CD14-positive monocyte (primary cell): ENCODE measurements around the gene SNCAIP. TPM values are rescaled to one million over a fixed set of nuclear protein-coding genes. Genes with fewer than 3 reads are reported as not detected.

Experiments used
- DNase-seq, 3 donors: peaks; one replicate each; pipeline ENCODE4 v3.0.0-alpha.2; 2011 to 2022
- H2AFZ ChIP-seq: 2 replicates; pipeline ENCODE4 v1.6.0; 2012; ENCODE audit warnings: mild to moderate bottlenecking, low read depth, low read length, inconsistent platforms; ENCODE audit not compliant: insufficient read depth, poor library complexity, severe bottlenecking
- H3K27ac ChIP-seq, 2 donors: 1 replicate in 1 of 2; 2 replicates in 1 of 2; pipeline ENCODE4 v1.5.1; 2012 to 2013; ENCODE audit warnings: low read length in 2 of 2, control low read depth in 1 of 2, inconsistent platforms in 1 of 2, low read depth in 1 of 2, mild to moderate bottlenecking in 1 of 2
- H3K27me3 ChIP-seq, 2 donors: one replicate each; pipeline versions ENCODE4 v1.6.0 to v1.6.1; 2011 to 2013; ENCODE audit warnings: low read length in 2 of 2; ENCODE audit not compliant: control insufficient read depth in 2 of 2, insufficient read depth in 2 of 2
- H3K36me3 ChIP-seq, 2 donors: replicated peaks in 1 of 2; 1 replicate in 1 of 2; 2 replicates in 1 of 2; pipeline versions ENCODE4 v1.5.1 to v1.6.1; 2012 to 2013; ENCODE audit warnings: low read length in 2 of 2, control low read depth in 1 of 2, inconsistent platforms in 1 of 2, mild to moderate bottlenecking in 1 of 2; ENCODE audit not compliant: insufficient read depth in 2 of 2, control insufficient read depth in 1 of 2
- H3K4me1 ChIP-seq, 2 donors: 1 replicate in 1 of 2; 2 replicates in 1 of 2; pipeline versions ENCODE4 v1.5.1 to v1.6.1; 2012 to 2013; ENCODE audit warnings: low read length in 2 of 2, control low read depth in 1 of 2, inconsistent platforms in 1 of 2, mild to moderate bottlenecking in 1 of 2, moderate library complexity in 1 of 2; ENCODE audit not compliant: insufficient read depth in 2 of 2, control insufficient read depth in 1 of 2
- H3K4me2 ChIP-seq: replicated peaks from 2 replicates; pipeline ENCODE3; 2012; ENCODE audit warnings: low read length, moderate library complexity, mild to moderate bottlenecking; ENCODE audit not compliant: poor library complexity, severe bottlenecking; ENCODE audit errors: extremely low read depth
- H3K4me3 ChIP-seq, 3 experiments: fragments of 200-600 bp in 1 of 3; sonication (generic) in 1 of 3; replicated peaks in 1 of 3; 1 replicate in 2 of 3; 2 replicates in 1 of 3; pipeline ENCODE4 v1.5.1; 2011 to 2013; ENCODE audit warnings: low read length in 3 of 3, mild to moderate bottlenecking in 3 of 3, control low read depth in 2 of 3, low read depth in 2 of 3, inconsistent platforms in 1 of 3, moderate library complexity in 1 of 3
- H3K79me2 ChIP-seq: 2 replicates; pipeline ENCODE4 v1.6.0; 2012; ENCODE audit warnings: mild to moderate bottlenecking, control low read depth, inconsistent platforms, low read length, moderate library complexity; ENCODE audit not compliant: insufficient read depth
- H3K9ac ChIP-seq: 2 replicates; pipeline ENCODE4 v1.6.0; 2017; ENCODE audit warnings: low read length, mild to moderate bottlenecking; ENCODE audit not compliant: insufficient read depth, poor library complexity, severe bottlenecking
- H3K9me3 ChIP-seq, 2 donors: replicated peaks in 1 of 2; 1 replicate in 1 of 2; 2 replicates in 1 of 2; pipeline versions ENCODE4 v1.5.1 to v1.6.1; 2012 to 2013; ENCODE audit warnings: low read length in 2 of 2, control low read depth in 1 of 2; ENCODE audit not compliant: control insufficient read depth in 1 of 2, insufficient read depth in 1 of 2
- H4K20me1 ChIP-seq: 2 replicates; pipeline ENCODE4 v1.6.0; 2012; ENCODE audit warnings: mild to moderate bottlenecking, low read length, control low read depth, moderate library complexity; ENCODE audit not compliant: insufficient read depth
- H3K27ac Mint-ChIP-seq, 7 donors: one replicate each; pipeline ENCODE4 v1.8.0; 2020; ENCODE audit warnings: mild to moderate bottlenecking in 7 of 7, mixed read lengths in 7 of 7, moderate library complexity in 6 of 7, inconsistent platforms in 2 of 7
- H3K27me3 Mint-ChIP-seq, 3 donors: one replicate each; pipeline ENCODE4 v1.8.0; 2021 to 2022; ENCODE audit warnings: low read depth in 3 of 3, mild to moderate bottlenecking in 3 of 3, mixed read lengths in 3 of 3, moderate library complexity in 3 of 3, inconsistent platforms in 1 of 3
- H3K36me3 Mint-ChIP-seq, 2 donors: one replicate each; pipeline ENCODE4 v1.8.0; 2020; ENCODE audit warnings: mixed read lengths in 2 of 2, inconsistent platforms in 1 of 2, mild to moderate bottlenecking in 1 of 2
- H3K4me1 Mint-ChIP-seq: one replicate; pipeline ENCODE4 v1.8.0; 2020; ENCODE audit warnings: mild to moderate bottlenecking, mixed read lengths
- H3K4me3 Mint-ChIP-seq, 2 donors: one replicate each; pipeline ENCODE4 v1.8.0; 2020; ENCODE audit warnings: mild to moderate bottlenecking in 2 of 2, mixed read lengths in 2 of 2, moderate library complexity in 1 of 2
- H3K9me3 Mint-ChIP-seq, 7 donors: one replicate each; pipeline ENCODE4 v1.8.0; 2020 to 2022; ENCODE audit warnings: mixed read lengths in 7 of 7, mild to moderate bottlenecking in 6 of 7, moderate library complexity in 6 of 7, inconsistent platforms in 2 of 7
- WGBS: methylation state at CpG from one replicate; pipeline ENCODE4 v1.1.5; 2013; ENCODE audit warnings: missing lambda C conversion rate; ENCODE audit not compliant: insufficient coverage; 5-methylcytosine and 5-hydroxymethylcytosine counted together
- intact Hi-C, 2 donors: fragments of 100-400 bp; cut with micrococcal nuclease; formaldehyde crosslinking; loops; one replicate each; pipeline versions ENCODE4 v1.15.0 to v1.15.1; 2023
- polyA plus RNA-seq, 3 donors: library from polyadenylated mRNA; depleted of rRNA in 1 of 3; unstranded in 2 of 3; stranded (reverse) in 1 of 3; fragments of 300-500 nt in 2 of 3; fragments of >200 nt in 1 of 3; fragmentation: Illumina TruSeq in 2 of 3; gene quantifications; 1 replicate in 2 of 3; 2 replicates in 1 of 3; pipeline ENCODE4 v1.2.3, GENCODE V29; 2012 to 2021
- TF ChIP-seq, protein P1 (sequence below): fragments of 200-600 bp; IDR thresholded peaks from one replicate; pipeline ENCODE4 v1.8.0; 2022; ENCODE audit warnings: antibody characterized with exemption, mild to moderate bottlenecking

SNCAIP gene
- polyA plus RNA-seq, 3 donors = not detected

GRCh38 chr5:122321921-122322320 lies 9.9 kb downstream of the SNCAIP start:
- intact Hi-C loops = no loop called here
- Histone ChIP-seq H3K4me3 (no peak overlapping the region), H3K27ac (no peak overlapping the region), H3K9ac (no peak overlapping the region), H3K79me2 (no peaks in the 10 kb centered on the region), H3K4me2 (no peak overlapping the region), H3K36me3 (no peaks in the 10 kb centered on the region), H4K20me1 (no peaks in the 10 kb centered on the region), H3K9me3 (no peaks in the 10 kb centered on the region), H3K27me3 (no peaks in the 10 kb centered on the region), H3K4me1 (no peaks in the 10 kb centered on the region), H2AFZ (no peak overlapping the region)
- no peak for DNase-seq
- no peaks in the 10 kb centered on the region for H3K4me1 Mint-ChIP-seq
- H3K9me3 Mint-ChIP-seq = peaks cover 0 to 1% (median 0%) of the 10 kb centered on the region in 7 donors
- no CpG with 5 or more reads among the region's 2 CpGs for WGBS
- no peaks in the 10 kb centered on the region for H3K36me3 Mint-ChIP-seq
- peaks cover 0 to 7% (median 5%) of the 10 kb centered on the region in 3 donors for H3K27me3 Mint-ChIP-seq
- H3K27ac Mint-ChIP-seq = no peak overlapping the region
- TF ChIP-seq, protein P1, sequence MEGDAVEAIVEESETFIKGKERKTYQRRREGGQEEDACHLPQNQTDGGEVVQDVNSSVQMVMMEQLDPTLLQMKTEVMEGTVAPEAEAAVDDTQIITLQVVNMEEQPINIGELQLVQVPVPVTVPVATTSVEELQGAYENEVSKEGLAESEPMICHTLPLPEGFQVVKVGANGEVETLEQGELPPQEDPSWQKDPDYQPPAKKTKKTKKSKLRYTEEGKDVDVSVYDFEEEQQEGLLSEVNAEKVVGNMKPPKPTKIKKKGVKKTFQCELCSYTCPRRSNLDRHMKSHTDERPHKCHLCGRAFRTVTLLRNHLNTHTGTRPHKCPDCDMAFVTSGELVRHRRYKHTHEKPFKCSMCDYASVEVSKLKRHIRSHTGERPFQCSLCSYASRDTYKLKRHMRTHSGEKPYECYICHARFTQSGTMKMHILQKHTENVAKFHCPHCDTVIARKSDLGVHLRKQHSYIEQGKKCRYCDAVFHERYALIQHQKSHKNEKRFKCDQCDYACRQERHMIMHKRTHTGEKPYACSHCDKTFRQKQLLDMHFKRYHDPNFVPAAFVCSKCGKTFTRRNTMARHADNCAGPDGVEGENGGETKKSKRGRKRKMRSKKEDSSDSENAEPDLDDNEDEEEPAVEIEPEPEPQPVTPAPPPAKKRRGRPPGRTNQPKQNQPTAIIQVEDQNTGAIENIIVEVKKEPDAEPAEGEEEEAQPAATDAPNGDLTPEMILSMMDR = no peak
- H3K4me3 Mint-ChIP-seq = no peak overlapping the region

DNA sequence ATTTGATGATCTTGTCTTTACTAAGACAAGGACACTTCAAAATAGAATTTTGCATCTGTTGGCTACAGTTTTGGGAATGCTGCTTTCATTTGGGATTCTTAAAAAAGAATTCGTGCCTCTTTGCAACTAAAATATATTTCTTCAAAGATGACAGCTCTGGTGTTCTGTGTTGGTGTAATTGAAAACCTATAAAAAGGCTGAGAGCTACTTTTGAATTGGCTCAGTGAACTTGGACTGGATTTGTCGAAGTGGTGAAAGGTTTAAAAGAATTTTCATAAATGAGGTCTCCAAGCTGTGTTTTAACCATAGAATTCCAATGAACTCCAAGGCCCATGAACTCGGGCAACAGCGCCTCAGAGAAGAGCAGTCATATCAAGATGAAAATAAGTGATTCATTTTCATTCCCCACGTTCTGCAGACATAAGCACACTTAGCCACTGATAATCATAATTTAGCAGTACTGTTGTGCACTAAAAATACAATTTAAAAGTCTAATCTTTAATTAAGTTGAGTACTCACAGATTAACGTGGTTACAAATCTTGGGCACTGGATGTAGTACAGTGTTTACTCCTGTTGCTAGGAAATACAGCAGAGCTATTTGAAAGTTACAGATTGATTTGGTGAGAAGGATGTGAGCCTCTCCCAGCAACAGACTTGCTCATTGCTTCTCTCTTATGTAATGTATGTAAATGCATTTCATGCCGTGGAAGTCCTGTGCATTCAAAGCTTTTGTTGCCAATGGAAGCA lies 10.9 kb downstream of the SNCAIP start:
- Histone ChIP-seq H3K9me3 (no peaks in the 10 kb centered on the region), H3K4me3 (no peak overlapping the region), H4K20me1 (no peaks in the 10 kb centered on the region), H3K4me1 (no peaks in the 10 kb centered on the region), H3K9ac (no peak overlapping the region), H3K79me2 (no peaks in the 10 kb centered on the region), H3K4me2 (no peak overlapping the region), H3K27ac (no peak overlapping the region), H2AFZ (no peak overlapping the region), H3K36me3 (no peaks in the 10 kb centered on the region), H3K27me3 (no peaks in the 10 kb centered on the region)
- TF ChIP-seq, protein P1 = no peak
- H3K4me3 Mint-ChIP-seq = no peak overlapping the region
- H3K27me3 Mint-ChIP-seq = peaks cover 0 to 5% (median 2%) of the 10 kb centered on the region in 3 donors
- peaks cover 0 to 1% (median 0%) of the 10 kb centered on the region in 7 donors for H3K9me3 Mint-ChIP-seq
- intact Hi-C loops = no loop called here
- no peaks in the 10 kb centered on the region for H3K36me3 Mint-ChIP-seq
- WGBS = no CpG with 5 or more reads among the region's 7 CpGs
- no peak overlapping the region for H3K27ac Mint-ChIP-seq
- DNase-seq = no peak
- no peaks in the 10 kb centered on the region for H3K4me1 Mint-ChIP-seq
